Stimulated activated CD4-positive, alpha-beta T cell treated with anti-CD3 and anti-CD28 coated beads, Interleukin-4, amount 100 ng/mL, for 4 hours (primary cell): ENCODE results near the gene DYNLRB1.
A peak's percentile ranks its signal among the peaks of the same experiment; 100 is the strongest.

ENCODE experiments used
- DNase-seq, 2 experiments: peaks; one replicate each; pipeline ENCODE4 v3.0.0-alpha.2; 2020

DYNLRB1 gene

DNA sequence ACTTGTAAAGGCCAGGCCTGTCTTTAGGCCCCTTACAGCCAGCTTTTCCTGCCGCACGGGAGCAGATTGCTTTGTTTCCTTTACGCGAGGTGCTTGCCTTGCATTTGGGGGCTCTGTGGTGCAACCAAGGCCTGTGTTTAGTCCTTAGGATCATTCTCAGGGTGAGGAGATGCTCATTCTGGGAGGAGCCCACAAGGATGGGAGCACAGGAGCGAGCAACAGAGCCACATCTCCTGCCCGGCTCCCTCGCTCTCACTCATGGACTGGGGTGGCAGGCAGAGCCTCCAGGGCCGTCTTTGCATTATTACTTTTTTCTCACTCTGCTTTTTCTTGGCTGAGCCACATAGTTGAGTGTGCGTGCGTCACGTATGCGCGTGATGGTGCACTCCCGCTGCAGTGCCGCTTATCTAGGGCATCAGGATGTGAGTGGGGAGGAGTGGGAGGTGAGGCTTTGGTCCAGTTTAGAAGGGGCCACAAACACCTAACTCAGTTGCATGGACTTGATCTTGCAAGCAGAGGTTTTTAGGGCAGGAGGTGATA is 19.1 kb downstream of the DYNLRB1 start:
- no peak for DNase-seq

DNA sequence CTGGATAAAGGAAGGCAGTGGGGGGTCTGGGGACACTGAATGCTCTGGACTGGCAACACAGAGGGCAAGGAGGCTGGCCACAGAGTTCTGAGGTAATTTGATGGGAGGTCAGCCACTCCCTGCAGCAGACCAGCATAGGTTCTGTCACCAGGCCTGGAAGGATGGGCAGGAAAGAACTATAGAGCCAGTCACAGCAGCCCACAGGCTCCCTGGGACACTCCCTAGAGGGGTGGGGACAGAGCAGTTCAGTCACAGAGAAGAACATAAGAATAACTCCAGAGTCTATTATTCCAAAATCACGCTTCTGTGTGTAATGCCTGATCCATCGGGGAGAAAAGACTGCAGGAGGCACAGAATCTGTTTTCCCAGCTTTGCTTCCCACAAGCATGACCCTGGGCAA is 19.6 kb downstream of the DYNLRB1 start:
- DNase-seq, result no peak

DNA sequence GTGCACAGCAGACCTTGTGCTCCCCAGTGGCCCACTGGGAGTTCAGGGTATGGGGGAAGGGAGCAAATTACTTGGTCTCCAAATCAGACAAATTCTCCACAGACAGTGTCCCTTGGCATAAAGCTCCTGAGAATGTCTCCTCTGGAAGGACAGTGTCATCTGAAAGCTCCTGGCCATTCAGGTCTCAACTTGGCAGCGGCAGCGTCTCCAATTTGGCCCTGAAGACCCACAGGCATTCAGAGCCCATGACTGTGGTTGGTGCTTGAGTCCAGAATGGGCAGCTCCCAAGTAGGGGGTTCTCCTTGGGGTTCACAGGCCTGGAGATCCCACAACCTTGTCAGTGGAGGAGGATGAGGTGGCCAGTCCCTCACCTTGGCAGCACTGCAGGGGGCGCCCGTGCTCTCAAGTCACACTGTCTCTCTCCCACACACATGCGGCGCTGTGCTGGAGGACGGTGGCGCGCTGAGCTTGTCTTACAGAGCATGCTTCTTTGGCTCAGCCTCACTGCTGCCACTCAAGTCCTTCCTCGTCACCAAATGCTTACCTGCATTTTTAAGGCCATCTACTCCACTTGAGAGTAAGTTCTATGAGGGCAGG is 20.7 kb downstream of the DYNLRB1 start:
- DNase-seq, result peak; percentile 45 to 52

DNA sequence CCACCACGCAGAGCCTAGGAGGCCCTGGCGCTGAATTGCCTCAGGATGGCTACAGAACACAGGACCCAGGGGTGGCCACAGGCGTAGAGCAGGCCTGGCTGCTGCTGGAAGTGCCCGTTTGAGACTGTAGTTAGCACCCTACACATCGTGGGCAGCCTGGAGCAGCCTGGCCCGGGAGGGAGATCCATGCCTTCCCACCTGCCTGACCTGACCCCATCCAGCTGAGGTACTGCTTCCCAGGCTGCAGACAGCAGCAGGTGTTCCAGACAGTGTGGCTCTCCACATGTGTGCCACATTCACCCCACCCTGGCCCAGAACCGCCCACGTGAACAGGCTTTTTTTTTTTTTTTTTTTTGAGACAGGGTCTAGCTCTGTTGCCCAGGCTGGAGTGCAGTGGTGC is 21.4 kb downstream of the DYNLRB1 start:
- no peak for DNase-seq

DNA sequence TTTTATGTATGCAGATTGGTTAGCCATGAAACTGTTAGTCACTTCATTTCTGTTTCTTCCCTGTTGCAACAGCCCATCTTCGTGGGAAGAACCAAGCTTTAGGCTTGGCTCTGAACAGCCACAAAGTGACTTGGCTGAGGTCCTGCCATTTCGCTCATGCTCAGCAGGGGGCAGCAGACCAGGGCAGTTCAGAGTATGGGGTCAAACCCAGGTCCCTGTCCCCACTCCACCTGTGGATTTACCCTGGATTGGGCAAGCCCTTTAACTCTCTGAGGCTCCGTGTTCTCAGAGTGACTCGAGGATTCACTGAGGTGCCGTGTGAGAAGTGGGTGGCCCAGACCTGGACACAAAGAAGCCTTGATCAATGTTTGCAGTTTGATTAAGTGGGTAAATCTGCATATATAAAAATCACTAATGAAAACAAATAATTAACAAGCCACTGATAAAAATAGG is 22.5 kb downstream of the DYNLRB1 start:
- DNase-seq, result peak; percentile 49 to 52

- DNase-seq, result no peak
Measured at GRCh38 chr20:34539756-34540155, 23.5 kb downstream of the DYNLRB1 start.

- DNase-seq, result no peak
Measured at GRCh38 chr20:34540596-34541263, 24.5 kb downstream of the DYNLRB1 start.

GRCh38 chr20:34541264-34541901 is 25.2 kb downstream of the DYNLRB1 start:
- peak in 1 of 2 experiments; percentile 22 for DNase-seq

DNA sequence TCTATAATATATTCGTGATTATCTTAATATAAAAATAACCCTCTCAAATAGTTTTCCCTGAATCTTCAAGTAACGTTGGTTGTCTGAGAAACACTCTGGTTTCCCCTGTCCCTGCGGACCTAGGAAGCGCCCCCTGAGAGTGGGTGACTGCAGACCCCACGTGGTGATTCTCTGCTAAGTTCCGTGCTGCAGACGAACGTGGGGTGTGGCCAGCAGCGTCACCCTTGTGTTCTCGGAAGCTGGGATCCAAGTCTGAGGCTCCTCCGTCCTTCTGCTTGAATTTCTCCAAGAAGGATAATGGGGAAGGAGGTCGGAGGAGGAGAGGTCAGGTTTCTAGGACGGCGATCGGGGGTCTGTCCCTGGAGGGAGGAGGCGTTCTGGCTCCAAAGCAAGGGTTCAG is 25.7 kb downstream of the DYNLRB1 start:
- no peak for DNase-seq

GRCh38 chr20:34542439-34542838 is 26.2 kb downstream of the DYNLRB1 start:
- no peak for DNase-seq

DNA sequence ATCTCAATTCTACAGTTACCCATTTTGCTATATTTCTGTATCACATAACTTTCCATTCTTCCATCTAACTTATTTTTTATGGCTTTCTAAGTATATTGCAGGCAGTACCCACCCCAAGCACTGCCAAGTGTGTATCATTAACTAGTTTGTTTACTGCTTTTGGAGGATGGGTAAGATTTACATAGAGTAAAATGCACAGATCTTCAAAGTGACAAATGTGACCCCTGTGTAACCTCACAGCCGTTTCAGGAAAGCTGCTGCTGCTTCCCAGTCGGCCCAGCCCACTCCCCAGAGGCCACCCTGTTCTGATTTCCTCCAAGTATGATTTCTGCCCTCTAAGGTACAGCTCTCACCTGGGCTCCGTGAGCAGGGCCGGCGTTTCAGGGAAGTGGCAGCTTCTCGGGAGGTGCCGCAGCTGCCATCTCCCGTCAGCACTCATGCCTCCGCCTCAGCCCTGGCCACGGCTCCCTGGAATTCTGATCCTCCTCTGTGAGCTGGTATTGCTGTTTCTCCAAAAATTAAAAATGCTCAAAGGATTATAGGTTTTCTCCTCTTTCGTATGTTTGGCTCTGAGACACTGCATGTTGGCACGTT is 27.3 kb downstream of the DYNLRB1 start:
- DNase-seq, result no peak

DNA sequence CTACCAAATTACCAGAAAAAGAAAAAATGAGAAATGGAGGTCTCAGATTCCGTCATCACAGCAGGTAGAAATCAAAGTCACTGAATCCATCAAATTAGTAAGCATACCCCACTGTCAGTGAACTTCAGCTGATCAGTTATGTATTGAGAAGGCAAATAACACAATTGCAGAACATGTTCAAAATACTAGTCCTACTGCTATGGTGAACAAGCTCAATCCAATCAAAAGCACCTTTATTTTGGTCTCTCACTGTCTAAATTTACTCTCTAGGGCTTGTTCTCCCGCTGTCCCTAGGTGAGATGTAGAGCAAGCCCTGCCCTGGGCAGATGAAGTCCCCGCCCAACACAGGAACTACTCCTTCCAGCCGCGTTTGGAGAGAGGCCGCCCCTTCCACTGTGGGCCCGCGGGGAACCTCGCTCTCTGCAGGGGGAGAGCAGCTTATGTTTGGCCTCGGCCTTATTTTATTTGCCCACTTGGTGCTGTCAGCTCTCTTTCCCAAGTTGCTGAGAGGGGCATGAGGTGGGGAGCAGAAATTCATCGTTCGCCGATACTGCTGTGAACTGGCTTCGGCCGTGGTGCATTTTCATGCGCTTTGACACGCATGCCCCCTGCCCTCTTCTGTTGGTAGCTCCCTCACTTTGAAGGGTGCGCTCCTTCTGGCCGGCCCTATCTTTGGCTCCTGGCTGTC is 28.0 kb downstream of the DYNLRB1 start:
- peak; percentile 15 to 20 for DNase-seq

DNA sequence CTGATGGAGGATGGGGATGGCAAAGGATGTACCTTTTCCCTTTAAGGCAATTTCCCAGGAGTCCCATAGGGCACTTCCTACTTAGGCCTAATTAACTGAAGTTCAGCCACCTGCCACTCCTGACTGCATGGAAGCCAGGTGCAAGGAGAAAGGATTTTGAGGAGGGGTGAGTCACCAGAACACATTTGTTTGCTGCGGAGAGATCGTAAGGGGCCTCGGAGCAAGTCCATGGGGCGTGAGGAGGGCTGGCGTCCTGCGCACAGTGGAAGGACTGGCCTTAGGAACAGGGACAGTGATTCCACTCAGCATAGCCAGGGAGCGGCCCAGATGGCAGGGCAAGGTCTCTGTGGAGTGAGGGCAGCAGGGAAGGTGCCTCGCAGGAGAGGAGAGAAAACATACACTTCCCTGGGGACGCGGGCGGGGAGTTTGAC is 30.5 kb downstream of the DYNLRB1 start:
- DNase-seq, result no peak

DNA sequence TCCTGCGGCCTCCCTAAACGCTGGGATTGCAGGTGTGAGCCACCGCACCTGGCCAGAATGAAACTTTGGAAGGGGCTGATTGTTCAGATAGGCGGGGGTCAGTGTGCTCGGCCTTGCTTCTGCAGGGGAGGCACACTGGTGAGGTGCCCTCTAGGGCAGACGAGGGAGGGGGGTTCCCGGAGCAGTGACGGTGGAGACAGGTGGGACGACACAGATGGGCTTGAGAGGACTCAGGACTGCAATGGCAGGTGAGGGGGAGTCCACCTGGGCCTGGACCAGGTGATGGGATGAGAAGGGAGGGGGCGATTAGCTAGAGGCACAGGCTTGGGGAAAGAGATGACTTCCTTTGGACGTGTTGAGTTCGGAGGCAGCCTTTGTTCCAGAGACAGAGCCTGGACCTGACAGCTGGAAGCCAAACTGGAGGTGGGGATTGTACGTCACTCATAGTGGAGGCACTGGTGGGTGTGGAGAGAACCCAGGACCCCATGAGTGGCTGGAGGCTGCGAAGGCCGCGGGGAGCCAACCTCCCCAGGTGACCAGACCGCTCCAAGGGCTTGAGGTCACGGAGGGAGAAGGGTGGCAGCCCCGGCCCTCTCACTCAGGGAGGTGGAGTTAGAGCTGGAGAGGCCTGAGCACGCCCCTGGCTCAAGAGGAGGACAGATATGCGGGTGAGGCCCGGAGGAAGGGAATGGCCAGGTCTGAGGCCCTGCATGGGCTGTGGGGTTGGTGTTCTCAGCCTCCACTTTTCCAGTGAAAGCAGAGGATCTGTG is 31.8 kb downstream of the DYNLRB1 start:
- no peak for DNase-seq

DNA sequence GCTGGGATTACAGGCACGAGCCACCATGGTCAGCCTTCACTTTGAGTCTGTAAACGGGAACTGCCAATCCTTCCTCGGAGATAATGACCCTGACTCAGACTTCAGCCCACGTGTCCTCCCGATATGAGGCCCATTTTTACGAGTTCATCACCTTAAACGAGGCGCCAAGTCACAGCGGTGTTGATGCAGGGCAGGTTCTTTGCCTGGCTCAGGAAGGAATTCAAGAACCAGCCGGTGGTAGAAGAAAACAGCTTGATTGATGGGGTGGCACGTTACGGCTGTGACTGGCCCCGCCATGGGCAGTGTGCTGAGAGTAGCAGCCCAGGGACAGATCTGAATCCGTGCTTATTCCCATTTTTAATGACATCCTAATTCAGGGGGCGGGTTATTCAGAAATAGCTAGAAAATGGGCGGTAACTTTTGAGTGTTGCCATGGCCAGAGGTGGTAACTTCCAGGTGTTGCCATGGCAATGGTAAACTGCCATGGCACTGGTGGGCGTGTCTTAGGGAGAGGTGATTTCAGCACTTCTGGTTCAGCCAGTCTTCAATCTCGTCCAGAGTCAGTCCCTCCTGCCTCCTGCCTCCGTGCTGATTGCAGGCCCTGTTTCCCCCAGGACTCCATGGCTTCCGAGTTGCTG is 33.2 kb downstream of the DYNLRB1 start:
- no peak for DNase-seq

DNA sequence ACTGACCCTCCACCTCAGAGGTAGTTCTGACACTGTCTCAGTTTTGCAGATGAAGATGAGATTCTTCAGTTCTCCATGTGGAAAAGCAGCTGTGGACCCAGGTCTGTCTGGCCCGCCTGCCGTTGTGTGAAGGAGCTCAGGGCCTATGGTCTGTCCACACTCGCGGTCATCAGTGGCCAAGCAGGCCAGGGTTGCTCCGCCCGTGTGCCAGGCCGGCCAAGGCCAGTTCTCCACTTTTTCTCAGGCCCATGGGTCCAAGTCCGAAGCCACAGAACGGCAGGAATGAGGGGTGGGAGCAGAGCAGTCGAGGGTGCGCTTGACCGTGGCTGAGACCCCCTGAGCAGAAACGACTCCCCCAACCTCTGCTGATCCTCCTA is 33.7 kb downstream of the DYNLRB1 start:
- no peak for DNase-seq

GRCh38 chr20:34552569-34552968 is 36.3 kb downstream of the DYNLRB1 start:
- no peak for DNase-seq

GRCh38 chr20:34553366-34553867 is 37.2 kb downstream of the DYNLRB1 start:
- DNase-seq, result no peak

- no peak for DNase-seq
Measured at GRCh38 chr20:34557936-34558319, 41.7 kb downstream of the DYNLRB1 start.

- peak; percentile 92 to 93 for DNase-seq
Measured at GRCh38 chr20:34558320-34559218, 42.3 kb downstream of the DYNLRB1 start, which contains the start of gene MAP1LC3A. MAP1LC3A (plus strand) TSS chr20:34558718; CDS start chr20:34558869, 151 bp downstream.
